Testis (tissue), 2 donors: Measurements from ENCODE around the gene CAMK2G.

Experiments
- CTCF ChIP-seq, 3 experiments: fragments of 450-650 bp in 2 of 3; fragments of 200-600 bp in 1 of 3; sonication (generic) in 1 of 3; IDR thresholded peaks; one replicate each; pipeline ENCODE4 v1.5.1; 2016 to 2019; ENCODE audit warnings: antibody characterized with exemption in 3 of 3, mild to moderate bottlenecking in 2 of 3, moderate library complexity in 1 of 3
- POLR2A ChIP-seq: fragments of 450-650 bp; IDR thresholded peaks from one replicate; pipeline ENCODE4 v1.6.1; 2017; ENCODE audit warnings: antibody characterized with exemption, mild to moderate bottlenecking, moderate library complexity

DNA sequence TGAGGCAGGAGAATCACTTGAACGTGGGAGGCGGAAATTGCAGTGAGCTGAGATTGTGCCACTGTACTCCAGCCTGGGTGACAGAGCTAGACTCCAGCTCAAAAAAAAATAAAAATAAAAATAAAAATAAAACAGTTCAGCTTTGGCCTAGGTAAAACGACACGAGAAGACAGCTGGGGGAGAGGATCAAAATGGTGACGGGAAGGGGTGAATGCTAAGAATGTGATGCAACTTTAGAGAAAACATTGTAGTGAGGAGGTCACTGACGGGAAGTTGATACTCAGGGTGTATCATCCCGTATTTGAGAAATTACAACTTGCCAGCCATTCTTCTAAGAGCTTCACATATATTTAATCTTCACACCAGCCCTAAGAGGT lies 64.0 kb downstream of the CAMK2G start:
- TF ChIP-seq CTCF (IDR thresholded peaks at IDR 0.05), result no peak
- no peak for TF ChIP-seq POLR2A
